ENCODE data around the gene VTN. TPM values are rescaled to one million over a fixed set of nuclear protein-coding genes. Genes with fewer than 3 reads are reported as not detected.

VTN gene
- total RNA-seq, 1 donor from 2014 or later: 2.7 TPM

DNA sequence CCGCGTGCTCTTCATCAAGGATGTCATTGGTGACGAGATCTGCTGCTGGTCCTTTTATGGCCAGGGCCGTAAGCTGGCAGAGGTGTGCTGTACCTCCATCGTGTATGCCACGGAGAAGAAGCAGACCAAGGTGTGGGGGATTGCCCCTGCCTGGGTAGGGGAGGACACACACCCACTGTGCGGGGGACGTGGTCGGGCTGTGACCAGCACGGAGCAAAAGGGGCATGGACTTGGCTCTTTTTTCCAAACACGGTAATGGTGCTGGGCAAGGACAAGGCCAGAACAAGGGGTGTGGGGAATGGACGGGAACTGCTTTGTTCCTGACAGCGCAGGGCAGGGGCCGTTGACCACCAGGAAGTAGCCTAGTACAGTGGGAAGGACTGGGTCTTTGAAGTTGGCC is 27.8 kb downstream of the VTN start:
- Histone ChIP-seq H3K9ac (ENCODE audit: low read length) (no peak overlapping the region), H3K27me3 (ENCODE audit: insufficient read depth, low read length) (no peaks in the 10 kb centered on the region), H4K20me1 (ENCODE audit: insufficient read depth, low read length) (peaks cover 75% of the 10 kb centered on the region), H3K9me3 (ENCODE audit: insufficient read depth, low read depth, low read length) (no peaks in the 10 kb centered on the region), H2AFZ (ENCODE audit: low read depth, low read length) (no peak overlapping the region), H3K4me1 (ENCODE audit: insufficient read depth, low read length) (peaks cover 43% of the 10 kb centered on the region), H3K4me3 (ENCODE audit: insufficient read depth, low read depth, low read length) (no peak overlapping the region), H3K4me2 (ENCODE audit: low read length) (no peak overlapping the region), H3K36me3 (ENCODE audit: insufficient read depth, low read length) (peaks cover 44% of the 10 kb centered on the region), H3K27ac (ENCODE audit: low read depth, low read length) (no peak overlapping the region), H3K79me2 (ENCODE audit: insufficient read depth, low read length) (peaks cover 65% of the 10 kb centered on the region)
- FAIRE-seq: no peak
- Mint-ChIP-seq H3K36me3 (ENCODE audit: low read depth, unreplicated experiment) (peaks cover 20% of the 10 kb centered on the region), H3K27me3 (ENCODE audit: low read depth, unreplicated experiment) (no peaks in the 10 kb centered on the region), H3K9me3 (ENCODE audit: unreplicated experiment) (peaks cover 2% of the 10 kb centered on the region), H3K4me3 (ENCODE audit: unreplicated experiment) (no peak overlapping the region), H3K4me1 (ENCODE audit: low read depth, unreplicated experiment) (peaks cover 32% of the 10 kb centered on the region), H3K27ac (ENCODE audit: unreplicated experiment) (peak overlapping the region; percentile 26)
- no peak for DNase-seq (ENCODE audit: low read depth)
- TF ChIP-seq CTCF (IDR thresholded peaks at IDR 0.05; ENCODE audit: insufficient read depth, low read depth, low read length): no peak
- TF ChIP-seq EZH2 (IDR thresholded peaks at IDR 0.05; ENCODE audit: insufficient read depth, low read length): no peak

DNA sequence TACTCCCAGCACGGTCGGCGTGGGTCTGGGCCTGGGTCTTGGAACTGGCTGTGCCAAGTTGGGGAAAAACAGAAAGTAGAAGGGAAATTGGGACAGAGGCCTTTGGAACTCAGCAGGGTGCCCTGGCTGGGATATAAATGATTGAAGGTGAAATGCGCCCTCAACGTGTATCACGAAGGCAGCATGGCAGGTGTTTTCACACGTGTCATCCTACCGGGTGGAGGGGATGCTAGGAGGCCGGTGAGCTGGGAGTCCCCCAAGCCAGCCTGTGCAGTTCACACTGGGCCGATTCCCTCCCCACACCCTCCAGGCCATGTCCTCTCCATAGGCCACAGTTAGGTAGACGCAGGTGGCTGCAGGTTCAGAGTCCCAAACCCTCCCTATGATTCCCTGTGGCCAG is 28.6 kb downstream of the VTN start:
- Histone ChIP-seq H3K36me3 (ENCODE audit: insufficient read depth, low read length) (peaks cover 44% of the 10 kb centered on the region), H3K27ac (ENCODE audit: low read depth, low read length) (no peak overlapping the region), H3K79me2 (ENCODE audit: insufficient read depth, low read length) (peaks cover 73% of the 10 kb centered on the region), H2AFZ (ENCODE audit: low read depth, low read length) (no peak overlapping the region), H3K4me3 (ENCODE audit: insufficient read depth, low read depth, low read length) (no peak overlapping the region), H3K9ac (ENCODE audit: low read length) (no peak overlapping the region), H3K27me3 (ENCODE audit: insufficient read depth, low read length) (no peaks in the 10 kb centered on the region), H3K4me2 (ENCODE audit: low read length) (no peak overlapping the region), H3K4me1 (ENCODE audit: insufficient read depth, low read length) (peaks cover 42% of the 10 kb centered on the region), H4K20me1 (ENCODE audit: insufficient read depth, low read length) (peaks cover 80% of the 10 kb centered on the region), H3K9me3 (ENCODE audit: insufficient read depth, low read depth, low read length) (no peaks in the 10 kb centered on the region)
- no peak overlapping the region for H3K27ac Mint-ChIP-seq (ENCODE audit: unreplicated experiment)
- H3K36me3 Mint-ChIP-seq (ENCODE audit: low read depth, unreplicated experiment): peaks cover 17% of the 10 kb centered on the region
- H3K4me1 Mint-ChIP-seq (ENCODE audit: low read depth, unreplicated experiment): peaks cover 30% of the 10 kb centered on the region
- DNase-seq (ENCODE audit: low read depth) (no peak), FAIRE-seq (no peak)
- no peak overlapping the region for H3K4me3 Mint-ChIP-seq (ENCODE audit: unreplicated experiment)
- TF ChIP-seq CTCF (IDR thresholded peaks at IDR 0.05; ENCODE audit: insufficient read depth, low read depth, low read length) (no peak), EZH2 (IDR thresholded peaks at IDR 0.05; ENCODE audit: insufficient read depth, low read length) (no peak)
- no peaks in the 10 kb centered on the region for H3K9me3 Mint-ChIP-seq (ENCODE audit: unreplicated experiment)
- H3K27me3 Mint-ChIP-seq (ENCODE audit: low read depth, unreplicated experiment): no peaks in the 10 kb centered on the region

- Histone ChIP-seq H4K20me1 (ENCODE audit: insufficient read depth, low read length) (peaks cover 69% of the 10 kb centered on the region), H3K9me3 (ENCODE audit: insufficient read depth, low read depth, low read length) (no peaks in the 10 kb centered on the region), H2AFZ (ENCODE audit: low read depth, low read length) (no peak overlapping the region), H3K27me3 (ENCODE audit: insufficient read depth, low read length) (no peaks in the 10 kb centered on the region), H3K79me2 (ENCODE audit: insufficient read depth, low read length) (peaks cover 81% of the 10 kb centered on the region), H3K27ac (ENCODE audit: low read depth, low read length) (no peak overlapping the region), H3K4me2 (ENCODE audit: low read length) (no peak overlapping the region), H3K36me3 (ENCODE audit: insufficient read depth, low read length) (peaks cover 43% of the 10 kb centered on the region), H3K4me1 (ENCODE audit: insufficient read depth, low read length) (peaks cover 31% of the 10 kb centered on the region), H3K4me3 (ENCODE audit: insufficient read depth, low read depth, low read length) (no peak overlapping the region), H3K9ac (ENCODE audit: low read length) (no peak overlapping the region)
- no peak for TF ChIP-seq CTCF (IDR thresholded peaks at IDR 0.05; ENCODE audit: insufficient read depth, low read depth, low read length)
- TF ChIP-seq EZH2 (IDR thresholded peaks at IDR 0.05; ENCODE audit: insufficient read depth, low read length): no peak
- FAIRE-seq (no peak), DNase-seq (ENCODE audit: low read depth) (no peak)
- peaks cover 17% of the 10 kb centered on the region for H3K36me3 Mint-ChIP-seq (ENCODE audit: low read depth, unreplicated experiment)
- H3K27me3 Mint-ChIP-seq (ENCODE audit: low read depth, unreplicated experiment): no peaks in the 10 kb centered on the region
- no peaks in the 10 kb centered on the region for H3K9me3 Mint-ChIP-seq (ENCODE audit: unreplicated experiment)
- peaks cover 23% of the 10 kb centered on the region for H3K4me1 Mint-ChIP-seq (ENCODE audit: low read depth, unreplicated experiment)
- H3K4me3 Mint-ChIP-seq (ENCODE audit: unreplicated experiment): no peak overlapping the region
- H3K27ac Mint-ChIP-seq (ENCODE audit: unreplicated experiment): no peak overlapping the region
Observed at GRCh38 chr17:28340374-28340773, 29.7 kb downstream of the VTN start.
